Caco-2 (cell line): ENCODE results near the gene TEAD1. TPM values are rescaled to one million over a fixed set of nuclear protein-coding genes. Genes with fewer than 3 reads are reported as not detected.

Source experiments
- BruUV-seq: library from RNA; stranded (reverse); fragments of 400-500 nt; replicated peaks from 2 replicates; lab custom pipeline; 2021; lab: Mats Ljungman, UMichigan
- CTCF ChIA-PET: fragments of 300-600 bp; sonication (Branson Sonifier 250); formaldehyde crosslinking; loops from one replicate; lab custom pipeline; 2022; ENCODE audit warnings: antibody characterized with exemption; lab: Charles Lee
- POLR2A ChIA-PET: fragments of 300-600 bp; sonication (Branson Sonifier 250); formaldehyde crosslinking; loops from one replicate; lab custom pipeline; 2022; ENCODE audit warnings: antibody characterized with exemption; lab: Charles Lee
- DNase-seq, 2 experiments: peaks; one replicate each; pipeline versions ENCODE4 v3.0.0 to v3.0.0-alpha.2; 2020 to 2022
- H3K27me3 ChIP-seq: replicated peaks from 2 replicates; pipeline ENCODE4 v1.6.0; 2011; ENCODE audit warnings: low read length; ENCODE audit not compliant: control insufficient read depth, insufficient read depth
- H3K36me3 ChIP-seq: 2 replicates; pipeline ENCODE4 v1.5.1; 2011; ENCODE audit warnings: low read length; ENCODE audit not compliant: control insufficient read depth, insufficient read depth
- H3K4me1 ChIP-seq: fragments of 250-450 bp; sonication (Bioruptor Pico); 2 replicates; pipeline ENCODE4 v1.5.1; 2020; ENCODE audit warnings: mild to moderate bottlenecking
- H3K4me3 ChIP-seq: 2 replicates; pipeline ENCODE4 v1.5.1; 2011; ENCODE audit warnings: low read depth, mild to moderate bottlenecking, control low read depth, low read length
- H3K9me3 ChIP-seq: fragments of 250-450 bp; sonication (Bioruptor Pico); 2 replicates; pipeline ENCODE4 v1.5.1; 2020; ENCODE audit warnings: mild to moderate bottlenecking, moderate library complexity
- H3K27ac Mint-ChIP-seq: one replicate; pipeline ENCODE4 v1.8.0; 2022; ENCODE audit warnings: mixed read lengths; ENCODE audit not compliant: unreplicated experiment
- H3K27me3 Mint-ChIP-seq: one replicate; pipeline ENCODE4 v1.8.0; 2022; ENCODE audit warnings: mixed read lengths; ENCODE audit not compliant: insufficient read depth, unreplicated experiment
- H3K36me3 Mint-ChIP-seq: one replicate; pipeline ENCODE4 v1.8.0; 2022; ENCODE audit warnings: mild to moderate bottlenecking, mixed read lengths; ENCODE audit not compliant: insufficient read depth, unreplicated experiment
- H3K4me1 Mint-ChIP-seq: one replicate; pipeline ENCODE4 v1.8.0; 2022; ENCODE audit warnings: low read depth, mixed read lengths; ENCODE audit not compliant: unreplicated experiment
- H3K4me3 Mint-ChIP-seq: one replicate; pipeline ENCODE4 v1.8.0; 2022; ENCODE audit warnings: mild to moderate bottlenecking, moderate library complexity, mixed read lengths; ENCODE audit not compliant: unreplicated experiment
- H3K9me3 Mint-ChIP-seq: one replicate; pipeline ENCODE4 v1.8.0; 2022; ENCODE audit warnings: mixed read lengths; ENCODE audit not compliant: unreplicated experiment
- CTCF ChIP-seq, 2 experiments: fragments of 200-600 bp in 1 of 2; IDR thresholded peaks; 1 replicate in 1 of 2; 2 replicates in 1 of 2; pipeline versions ENCODE4 v1.5.1 to v1.8.0; 2011 to 2022; ENCODE audit warnings: antibody characterized with exemption in 1 of 2, control low read depth in 1 of 2, inconsistent platforms in 1 of 2, low read depth in 1 of 2, low read length in 1 of 2, mild to moderate bottlenecking in 1 of 2, moderate library complexity in 1 of 2; ENCODE audit not compliant: insufficient read depth in 1 of 2, severe bottlenecking in 1 of 2, unreplicated experiment in 1 of 2
- intact Hi-C: fragments of 100-400 bp; cut with micrococcal nuclease; formaldehyde crosslinking; loops from one replicate; pipeline ENCODE4 v1.10.0; 2022; ENCODE audit not compliant: unreplicated experiment
- total RNA-seq: library from RNA; stranded (reverse); gene quantifications from 2 replicates; pipeline ENCODE4 v1.2.3, GENCODE V29; 2022

Gene TEAD1
- total RNA-seq, 1 experiment from 2014 or later: 144 TPM

GRCh38 chr11:12746593-12747097, 72.4 kb downstream of the TEAD1 start:
- Histone ChIP-seq H3K4me1 (peaks cover 4% of the 10 kb centered on the region; the same call in 1 of the 2 replicates), H3K36me3 (no peaks in the 10 kb centered on the region), H3K4me3 (no peak overlapping the region), H3K27me3 (no peaks in the 10 kb centered on the region), H3K9me3 (no peaks in the 10 kb centered on the region)
- Mint-ChIP-seq H3K36me3 (no peaks in the 10 kb centered on the region), H3K9me3 (no peaks in the 10 kb centered on the region), H3K27ac (no peak overlapping the region), H3K4me3 (no peak overlapping the region), H3K27me3 (no peaks in the 10 kb centered on the region), H3K4me1 (peaks cover 24% of the 10 kb centered on the region)
- intact Hi-C loops: no loop called here
- ChIA-PET CTCF (no interaction called here), POLR2A (no interaction called here)
- no TSS peak for BruUV-seq
- no peak for TF ChIP-seq CTCF (IDR thresholded peaks at IDR 0.05; ENCODE audit: insufficient read depth in 1 of 2, low read depth in 1 of 2, low read length in 1 of 2, severe bottlenecking in 1 of 2, unreplicated experiment in 1 of 2)
- peak in 1 of 2 experiments; percentile 7 for DNase-seq

GRCh38 chr11:12748561-12748960, 74.3 kb downstream of the TEAD1 start:
- H3K4me3 ChIP-seq: no peak overlapping the region
- Mint-ChIP-seq H3K4me1 (peaks cover 27% of the 10 kb centered on the region), H3K27me3 (no peaks in the 10 kb centered on the region), H3K4me3 (no peak overlapping the region), H3K36me3 (peaks cover 6% of the 10 kb centered on the region), H3K27ac (peak overlapping the region; percentile 83), H3K9me3 (no peaks in the 10 kb centered on the region)
- peaks cover 4% of the 10 kb centered on the region; the same call in 1 of the 2 replicates for H3K4me1 ChIP-seq
- H3K27me3 ChIP-seq: no peaks in the 10 kb centered on the region
- no peak for DNase-seq
- CTCF ChIA-PET: no interaction called here
- no TSS peak for BruUV-seq
- no peaks in the 10 kb centered on the region for H3K9me3 ChIP-seq
- intact Hi-C loops: no loop called here
- H3K36me3 ChIP-seq: no peaks in the 10 kb centered on the region
- no peak for TF ChIP-seq CTCF (IDR thresholded peaks at IDR 0.05; ENCODE audit: insufficient read depth in 1 of 2, low read depth in 1 of 2, low read length in 1 of 2, severe bottlenecking in 1 of 2, unreplicated experiment in 1 of 2)
- POLR2A ChIA-PET: no interaction called here

- intact Hi-C loops: no loop called here
- peaks cover 36% of the 10 kb centered on the region for H3K4me1 Mint-ChIP-seq
- ChIA-PET POLR2A (no interaction called here), CTCF (no interaction called here)
- H3K4me3 ChIP-seq: no peak overlapping the region
- H3K36me3 Mint-ChIP-seq: peaks cover 12% of the 10 kb centered on the region
- no peaks in the 10 kb centered on the region for H3K27me3 Mint-ChIP-seq
- DNase-seq: no peak
- peaks cover 4% of the 10 kb centered on the region; the same call in 1 of the 2 replicates for H3K4me1 ChIP-seq
- no peaks in the 10 kb centered on the region for H3K9me3 Mint-ChIP-seq
- no peaks in the 10 kb centered on the region for H3K27me3 ChIP-seq
- no peak for TF ChIP-seq CTCF (IDR thresholded peaks at IDR 0.05; ENCODE audit: insufficient read depth in 1 of 2, low read depth in 1 of 2, low read length in 1 of 2, severe bottlenecking in 1 of 2, unreplicated experiment in 1 of 2)
- no peaks in the 10 kb centered on the region for H3K9me3 ChIP-seq
- no peak overlapping the region for H3K4me3 Mint-ChIP-seq
- H3K27ac Mint-ChIP-seq: peak overlapping the region; percentile 83
- no peaks in the 10 kb centered on the region for H3K36me3 ChIP-seq
- no TSS peak for BruUV-seq
Measured at GRCh38 chr11:12749442-12749841, 75.2 kb downstream of the TEAD1 start.
